Retinal pigment epithelial cell (primary cell): ENCODE data around the gene ELOVL2.
A peak's percentile ranks its signal among the peaks of the same experiment; 100 is the strongest.

Experiments
- DNase-seq: peaks from one replicate; pipeline ENCODE4 v3.0.0-alpha.2; 2010; ENCODE audit warnings: low read depth
- H3K4me3 ChIP-seq: 2 replicates; pipeline ENCODE4 v1.5.1; 2011; ENCODE audit warnings: mild to moderate bottlenecking, low read length, control low read depth, moderate library complexity
- CTCF ChIP-seq: conservative IDR thresholded peaks from 2 replicates; pipeline ENCODE4 v1.5.1; 2011; ENCODE audit warnings: low read depth, low read length, control low read depth, inconsistent platforms

Gene ELOVL2

GRCh38 chr6:11016452-11016851, 27.7 kb downstream of the ELOVL2 start:
- TF ChIP-seq CTCF = no peak
- no peak overlapping the region for H3K4me3 ChIP-seq
- DNase-seq = no peak

DNA sequence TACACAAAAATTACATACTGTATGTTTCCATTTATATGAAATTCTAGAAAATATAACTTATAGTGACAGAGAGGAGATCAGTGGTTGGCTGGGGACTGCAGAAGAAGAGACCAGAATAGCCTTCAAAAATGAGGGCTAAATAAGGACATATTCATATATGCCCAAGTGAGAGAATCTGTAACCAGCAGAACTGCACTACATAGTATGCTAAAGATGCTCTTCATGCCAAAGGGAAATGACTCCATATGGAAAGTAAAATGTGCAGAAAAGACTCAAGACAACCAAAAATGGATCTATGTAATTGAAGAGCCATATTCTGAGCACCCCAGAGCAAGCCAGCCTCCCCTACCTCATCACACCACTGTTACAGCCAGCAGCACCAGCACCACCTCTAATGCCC, 29.0 kb downstream of the ELOVL2 start:
- H3K4me3 ChIP-seq = no peak overlapping the region
- no peak for DNase-seq
- no peak for TF ChIP-seq CTCF

GRCh38 chr6:11013721-11014070, 30.4 kb downstream of the ELOVL2 start:
- no peak overlapping the region for H3K4me3 ChIP-seq
- TF ChIP-seq CTCF = no peak
- no peak for DNase-seq

GRCh38 chr6:11012976-11013720, 31.0 kb downstream of the ELOVL2 start:
- H3K4me3 ChIP-seq = no peak overlapping the region
- DNase-seq = no peak
- TF ChIP-seq CTCF = no peak

GRCh38 chr6:11012295-11012754, 31.8 kb downstream of the ELOVL2 start:
- TF ChIP-seq CTCF = no peak
- no peak overlapping the region for H3K4me3 ChIP-seq
- no peak for DNase-seq

DNA sequence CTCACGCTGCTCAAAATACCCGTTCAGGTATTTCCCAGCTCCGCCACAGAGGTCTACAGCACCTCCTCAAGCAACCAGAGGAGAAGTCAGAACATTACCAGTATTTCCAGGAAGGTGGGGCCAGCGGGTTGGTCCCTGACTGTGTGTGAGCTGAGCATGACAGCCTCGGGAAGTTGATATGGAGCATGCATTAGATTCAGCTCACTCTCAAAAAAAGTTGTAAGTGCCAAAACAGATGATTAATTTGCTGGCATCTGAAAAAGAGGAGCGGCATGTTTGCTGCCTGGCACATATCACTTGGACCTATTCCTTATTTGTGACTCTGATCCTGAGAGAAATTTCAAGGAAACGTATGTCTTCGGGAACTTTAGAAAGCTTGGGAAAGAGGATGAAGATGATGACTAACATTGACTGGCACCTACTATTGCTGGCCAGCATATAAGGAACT, 32.3 kb downstream of the ELOVL2 start:
- peak; percentile 13 for TF ChIP-seq CTCF
- H3K4me3 ChIP-seq = peak overlapping the region; percentile 11
- DNase-seq = no peak

- no peak for DNase-seq
- TF ChIP-seq CTCF = no peak
Measured at GRCh38 chr6:11009353-11009752, 34.8 kb downstream of the ELOVL2 start.

More at GRCh38 chr6:11009353-11009752, 34.8 kb downstream of the ELOVL2 start:
- no peak overlapping the region for H3K4me3 ChIP-seq
